Uterus (tissue), 2 donors: ENCODE data around the gene PPP6R2.

ENCODE experiments used
- POLR2A ChIP-seq, 2 donors: fragments of 450-650 bp; IDR thresholded peaks; one replicate each; pipeline ENCODE4 v1.6.1; 2016; ENCODE audit warnings: antibody characterized with exemption in 2 of 2, mild to moderate bottlenecking in 1 of 2, moderate library complexity in 1 of 2
- TF ChIP-seq, protein P1 (sequence below), 4 experiments: fragments of 200-600 bp in 2 of 4; fragments of 450-650 bp in 2 of 4; sonication (generic) in 2 of 4; IDR thresholded peaks; one replicate each; pipeline ENCODE4 v1.5.1; 2016 to 2019; ENCODE audit warnings: antibody characterized with exemption in 4 of 4, mild to moderate bottlenecking in 2 of 4, moderate library complexity in 1 of 4

DNA sequence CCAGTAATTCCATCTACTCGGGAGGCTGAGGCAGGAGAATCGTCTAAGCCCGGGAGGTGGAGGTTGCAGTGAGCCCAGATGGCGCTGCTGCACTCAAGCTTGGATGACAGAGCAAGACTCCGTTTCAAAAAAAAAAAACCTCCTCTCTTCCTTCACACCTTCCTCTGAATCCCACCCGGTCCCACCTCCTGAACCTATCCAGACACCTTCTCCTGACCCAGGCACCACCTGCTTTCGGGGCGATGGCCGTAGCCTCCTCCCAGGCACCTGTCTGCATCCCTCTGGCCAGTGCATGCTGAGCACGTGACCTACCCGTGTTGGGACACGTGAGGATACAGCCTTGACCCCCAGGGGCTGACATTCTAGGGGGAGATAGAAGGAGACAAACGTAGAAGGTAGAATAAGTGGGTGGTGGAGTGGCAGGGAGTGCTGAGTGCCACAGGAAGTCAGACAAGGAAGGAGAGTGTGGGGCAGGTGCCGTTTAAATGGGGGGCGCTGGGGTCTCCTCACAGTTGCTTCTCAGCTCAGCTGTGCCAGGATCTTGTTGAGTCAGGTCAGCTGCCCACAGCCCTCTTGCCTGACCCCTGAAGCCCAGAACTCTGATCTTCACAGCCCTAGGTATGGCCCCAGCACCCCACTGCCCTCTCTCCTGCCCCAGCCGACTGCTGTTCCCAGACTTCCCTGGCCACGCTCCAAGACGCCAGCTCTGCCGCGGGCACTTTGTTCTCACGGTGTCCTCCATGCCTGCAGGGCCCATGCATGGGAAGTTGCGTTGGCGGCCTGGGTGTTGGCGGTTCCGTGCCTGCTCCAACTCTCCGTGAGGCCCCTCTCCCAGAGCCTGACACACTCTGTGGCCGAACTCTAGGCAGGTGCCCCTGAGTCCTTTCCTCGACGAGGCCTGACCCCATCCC, 142.3 kb downstream of the PPP6R2 start:
- TF ChIP-seq, protein P1, sequence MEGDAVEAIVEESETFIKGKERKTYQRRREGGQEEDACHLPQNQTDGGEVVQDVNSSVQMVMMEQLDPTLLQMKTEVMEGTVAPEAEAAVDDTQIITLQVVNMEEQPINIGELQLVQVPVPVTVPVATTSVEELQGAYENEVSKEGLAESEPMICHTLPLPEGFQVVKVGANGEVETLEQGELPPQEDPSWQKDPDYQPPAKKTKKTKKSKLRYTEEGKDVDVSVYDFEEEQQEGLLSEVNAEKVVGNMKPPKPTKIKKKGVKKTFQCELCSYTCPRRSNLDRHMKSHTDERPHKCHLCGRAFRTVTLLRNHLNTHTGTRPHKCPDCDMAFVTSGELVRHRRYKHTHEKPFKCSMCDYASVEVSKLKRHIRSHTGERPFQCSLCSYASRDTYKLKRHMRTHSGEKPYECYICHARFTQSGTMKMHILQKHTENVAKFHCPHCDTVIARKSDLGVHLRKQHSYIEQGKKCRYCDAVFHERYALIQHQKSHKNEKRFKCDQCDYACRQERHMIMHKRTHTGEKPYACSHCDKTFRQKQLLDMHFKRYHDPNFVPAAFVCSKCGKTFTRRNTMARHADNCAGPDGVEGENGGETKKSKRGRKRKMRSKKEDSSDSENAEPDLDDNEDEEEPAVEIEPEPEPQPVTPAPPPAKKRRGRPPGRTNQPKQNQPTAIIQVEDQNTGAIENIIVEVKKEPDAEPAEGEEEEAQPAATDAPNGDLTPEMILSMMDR (IDR thresholded peaks at IDR 0.05) = no peak
- TF ChIP-seq POLR2A (IDR thresholded peaks at IDR 0.05) = no peak
